GM03348 (cell line): ENCODE measurements around the gene RAB9A.
"Not testable (repeated sequence)": the region's sequence is repeated elsewhere in the genome, so short reads cannot be mapped to it uniquely, and the experiment has no call there.

ENCODE experiments used
- DNase-seq: peaks from one replicate; pipeline ENCODE4 v3.0.0; 2012; ENCODE audit warnings: low spot score

Gene RAB9A

DNA sequence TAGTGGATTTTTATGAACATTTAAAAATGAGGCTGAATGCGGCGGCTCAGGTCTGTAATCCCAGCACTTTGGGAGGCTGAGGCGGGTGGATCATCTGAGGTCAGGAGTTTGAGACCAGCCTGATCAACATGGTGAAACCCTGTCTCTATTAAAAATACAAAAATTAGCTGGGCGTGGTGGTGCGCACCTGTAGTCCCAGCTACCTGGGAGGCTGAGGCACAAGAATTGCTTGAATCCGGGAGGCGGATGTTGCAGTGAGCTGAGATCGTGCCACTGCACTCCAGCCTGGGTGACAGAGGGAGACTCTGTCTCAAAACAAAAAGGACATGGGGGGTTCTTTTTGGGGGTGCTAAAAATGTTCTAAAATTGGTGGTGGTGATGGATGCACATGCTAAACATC lies 19.2 kb upstream of the RAB9A start:
- DNase-seq, result not testable (repeated sequence)

DNA sequence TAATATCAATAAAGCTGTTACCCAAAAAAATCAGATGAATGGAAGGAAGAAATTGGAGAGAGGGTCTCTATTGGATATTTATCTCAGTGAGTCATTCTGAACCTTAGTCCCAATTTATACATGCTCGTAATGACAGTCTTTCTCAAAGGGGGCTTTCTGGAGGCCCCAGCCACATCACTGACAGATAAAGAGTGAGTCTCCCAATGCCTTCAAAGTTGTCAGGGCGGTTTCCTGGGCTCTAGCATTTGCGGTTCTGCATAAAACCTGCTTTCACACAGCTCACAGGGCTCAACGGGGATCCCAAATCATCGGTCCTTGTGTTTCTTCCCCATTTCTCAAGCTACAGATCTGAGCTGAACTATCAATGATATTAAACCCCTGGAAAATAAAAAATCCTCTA lies 18.7 kb upstream of the RAB9A start:
- no peak for DNase-seq

DNA sequence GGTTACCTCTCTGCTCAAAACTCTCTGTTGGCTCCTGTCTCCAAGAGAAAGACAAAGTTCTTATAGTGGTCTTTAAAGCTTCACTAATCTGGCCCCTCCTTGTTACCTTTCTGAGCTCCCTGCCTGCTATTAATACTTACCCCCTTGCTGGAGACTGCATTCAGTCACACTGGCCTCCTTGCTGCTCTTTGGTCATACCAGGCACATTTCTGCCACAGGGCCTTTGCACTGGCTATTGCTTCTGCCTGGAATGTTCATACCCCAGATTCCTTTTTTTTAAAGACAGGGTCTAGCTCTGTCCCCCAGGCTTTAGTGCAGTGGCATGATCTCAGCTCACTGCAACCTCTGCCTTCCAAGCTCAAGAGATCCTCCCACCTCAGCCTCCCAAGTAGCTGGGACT lies 15.9 kb upstream of the RAB9A start:
- DNase-seq, result no peak

DNA sequence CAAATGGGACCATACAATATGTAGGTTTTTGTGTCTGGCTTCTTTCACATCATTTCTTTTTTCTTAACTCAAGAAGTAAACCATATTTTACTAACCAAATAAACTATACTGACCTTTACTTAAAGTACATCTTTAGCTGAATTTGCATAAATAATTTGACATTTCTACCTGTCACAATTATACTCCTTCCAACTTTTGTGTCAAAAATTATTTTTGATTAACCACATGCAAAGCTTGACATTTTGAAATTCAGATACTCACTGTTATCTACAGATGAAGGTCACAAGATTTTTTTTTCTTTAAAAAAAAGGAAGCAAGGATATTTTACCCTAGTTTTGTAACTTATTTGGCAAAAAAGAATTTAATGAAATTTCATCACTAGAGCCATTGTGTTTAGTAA lies 12.0 kb upstream of the RAB9A start:
- no peak for DNase-seq

DNA sequence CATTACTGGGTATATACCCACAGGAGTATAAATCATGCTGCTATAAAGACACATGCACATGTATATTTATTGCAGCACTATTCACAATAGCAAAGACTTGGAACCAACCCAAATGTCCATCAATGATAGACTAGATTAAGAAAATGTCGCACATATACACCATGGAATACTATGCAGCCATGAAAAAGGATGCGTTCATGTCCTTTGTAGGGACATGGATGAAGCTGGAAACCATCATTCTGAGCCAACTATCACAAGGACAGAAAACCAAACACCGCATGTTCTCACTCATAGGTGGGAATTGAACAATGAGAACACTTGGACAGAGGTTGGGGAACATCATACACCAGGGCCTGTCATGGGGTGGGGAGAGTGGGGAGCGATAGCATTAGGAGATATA lies 9.2 kb upstream of the RAB9A start:
- DNase-seq, result not testable (repeated sequence)

DNA sequence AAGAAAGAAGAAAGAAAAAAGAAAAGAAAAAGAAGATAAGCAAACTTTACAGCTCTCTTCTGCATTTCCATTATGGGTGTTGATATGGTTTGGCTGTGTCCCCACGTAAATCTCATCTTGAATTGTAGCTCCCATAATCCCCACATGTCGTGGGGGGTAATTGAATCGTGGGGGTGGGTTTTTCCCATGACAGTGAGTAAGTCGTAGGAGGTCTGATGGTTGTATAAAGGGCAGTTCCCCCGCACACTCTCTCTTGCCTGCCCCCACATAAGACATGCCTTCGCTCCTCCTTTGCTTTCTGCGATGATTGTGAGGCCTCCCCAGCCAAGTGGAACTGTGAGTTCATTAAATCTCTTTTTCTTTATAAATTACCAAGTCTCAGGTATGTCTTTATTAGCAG lies 7.3 kb upstream of the RAB9A start:
- DNase-seq, result no peak

DNA sequence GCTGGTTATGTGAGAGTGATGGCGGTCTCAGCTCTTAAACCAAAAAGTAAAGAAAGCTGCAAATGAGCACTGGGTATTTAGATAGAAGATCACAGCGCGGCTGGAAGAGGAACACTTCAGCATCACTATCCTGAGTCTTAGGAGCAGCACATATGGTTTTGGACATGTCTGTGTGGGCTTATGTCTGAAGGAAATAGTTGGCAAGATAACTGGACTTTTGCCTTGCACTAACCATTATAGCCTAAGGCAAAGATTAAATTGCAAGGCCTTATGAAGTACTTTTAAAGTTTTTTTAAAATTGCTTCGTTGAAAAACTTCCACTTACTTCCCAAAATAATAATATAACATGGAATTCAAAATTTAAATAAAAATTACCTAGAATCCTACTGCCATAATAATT lies 4.6 kb upstream of the RAB9A start:
- DNase-seq, result no peak

DNA sequence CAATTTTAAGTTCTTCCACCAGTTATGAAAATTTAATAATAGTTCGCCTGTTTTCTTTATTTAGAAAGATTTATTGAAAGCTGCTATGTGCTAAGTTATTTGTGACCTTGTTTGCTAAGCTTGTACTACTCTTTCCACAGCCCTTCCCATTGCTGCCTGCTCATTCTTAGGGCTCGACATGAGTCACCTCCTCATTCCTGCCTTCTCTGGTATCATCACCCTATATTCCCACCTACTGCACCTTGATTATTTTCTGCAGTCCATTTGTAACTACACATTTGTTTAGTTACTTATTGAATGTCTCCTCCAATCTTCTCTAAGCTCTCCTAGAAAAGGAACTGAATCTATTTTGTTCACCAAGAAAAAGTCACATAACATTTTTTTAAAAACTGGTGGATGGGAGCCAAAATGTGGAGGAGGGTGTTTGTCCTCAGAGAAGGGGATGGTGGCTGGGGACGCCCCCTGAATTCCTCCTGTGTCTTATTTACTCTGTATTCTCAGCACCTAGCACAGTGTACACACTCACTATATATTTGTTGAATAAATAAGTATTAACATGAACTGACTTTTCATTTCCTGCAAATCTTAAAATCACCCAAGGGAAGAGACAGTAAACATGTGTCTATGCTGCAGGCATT lies 3.7 kb upstream of the RAB9A start:
- DNase-seq, result peak; percentile 10

DNA sequence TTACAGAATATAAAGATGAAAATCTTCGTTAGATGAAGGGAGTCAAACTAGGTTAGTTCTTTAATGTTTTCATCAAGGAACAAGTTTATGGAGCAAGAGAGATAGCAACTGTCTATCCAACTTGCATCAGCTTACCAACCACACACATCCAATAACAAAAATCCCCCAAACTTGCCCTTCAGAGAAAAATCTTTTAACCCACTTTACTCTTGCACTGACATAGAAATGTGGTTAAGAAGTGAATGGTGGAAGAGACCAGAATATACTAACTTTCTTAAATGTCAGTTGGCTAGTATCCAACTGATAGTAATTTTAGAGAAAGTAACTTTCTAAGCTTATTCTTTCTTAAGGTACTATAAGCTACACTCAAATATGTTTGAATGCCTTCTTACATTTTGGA lies 1.7 kb upstream of the RAB9A start:
- no peak for DNase-seq

DNA sequence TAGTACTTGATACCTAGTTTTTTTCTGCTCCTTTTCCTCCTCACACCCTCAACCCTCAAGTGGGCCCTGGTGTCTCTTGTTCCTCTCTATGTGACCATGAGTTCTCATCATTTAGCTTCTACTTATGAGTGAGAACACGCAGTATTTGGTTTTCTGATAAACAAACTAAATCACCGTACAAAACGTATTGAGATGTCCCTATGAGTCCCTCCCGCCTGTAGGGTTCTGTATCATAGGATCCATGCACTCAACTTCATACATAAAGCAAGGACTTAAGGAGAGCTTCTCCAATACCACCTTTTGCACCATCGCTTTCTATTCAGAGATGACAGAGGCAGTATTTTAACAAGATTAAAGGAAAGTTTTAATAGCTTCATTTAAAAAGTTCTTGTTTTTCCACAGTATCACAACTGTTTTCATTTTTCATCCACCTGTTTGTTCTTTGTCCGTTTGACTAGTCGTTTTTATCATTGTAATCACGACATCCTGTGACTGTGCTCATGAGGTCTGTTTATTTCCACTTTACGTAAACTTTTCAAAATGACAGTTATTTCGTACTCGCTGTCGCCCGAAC lies 457 bp upstream of the RAB9A start:
- no peak for DNase-seq

DNA sequence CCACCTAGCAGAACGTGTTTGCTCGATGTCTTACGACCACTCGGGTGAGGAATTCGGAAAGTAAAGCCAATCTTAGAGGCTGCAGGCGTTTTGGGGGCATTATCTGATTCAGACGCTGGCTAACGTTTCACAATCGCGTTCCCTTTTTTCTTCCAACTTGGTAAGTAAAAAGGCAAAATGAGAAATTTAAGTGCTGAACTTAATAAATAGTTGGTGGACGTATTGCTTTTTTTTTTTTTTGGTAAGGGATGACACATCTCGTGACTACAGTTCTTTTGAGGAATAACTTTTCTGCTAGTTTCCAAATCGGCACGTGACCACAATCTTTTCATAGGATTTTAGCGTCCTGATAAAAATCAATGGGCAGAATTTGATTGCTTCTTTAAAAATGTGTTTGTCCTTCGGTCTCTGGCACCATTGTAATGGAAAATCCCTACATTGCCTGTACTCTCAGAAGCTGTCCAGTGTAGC lies 848 bp downstream of the RAB9A start:
- DNase-seq, result peak; percentile 26

DNA sequence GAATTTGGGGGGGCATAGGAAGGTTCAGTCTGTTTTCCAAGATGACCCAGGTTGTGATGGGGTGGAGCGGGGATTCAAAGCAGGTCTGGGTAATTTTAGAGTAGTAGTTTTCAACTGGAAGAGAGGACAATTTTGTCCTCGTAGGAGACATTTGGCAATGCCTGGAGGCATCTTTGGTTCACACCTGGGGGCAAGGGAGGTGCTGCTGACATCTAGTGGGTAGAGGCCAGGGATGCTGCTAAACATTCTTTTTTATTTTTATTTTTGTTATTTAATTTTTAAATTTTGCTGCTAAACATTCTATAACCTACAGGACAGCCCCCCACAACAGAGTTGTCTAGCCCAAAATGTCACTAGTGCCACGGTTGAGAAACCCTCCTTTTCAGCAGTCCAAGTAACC lies 1.9 kb downstream of the RAB9A start:
- DNase-seq, result no peak

DNA sequence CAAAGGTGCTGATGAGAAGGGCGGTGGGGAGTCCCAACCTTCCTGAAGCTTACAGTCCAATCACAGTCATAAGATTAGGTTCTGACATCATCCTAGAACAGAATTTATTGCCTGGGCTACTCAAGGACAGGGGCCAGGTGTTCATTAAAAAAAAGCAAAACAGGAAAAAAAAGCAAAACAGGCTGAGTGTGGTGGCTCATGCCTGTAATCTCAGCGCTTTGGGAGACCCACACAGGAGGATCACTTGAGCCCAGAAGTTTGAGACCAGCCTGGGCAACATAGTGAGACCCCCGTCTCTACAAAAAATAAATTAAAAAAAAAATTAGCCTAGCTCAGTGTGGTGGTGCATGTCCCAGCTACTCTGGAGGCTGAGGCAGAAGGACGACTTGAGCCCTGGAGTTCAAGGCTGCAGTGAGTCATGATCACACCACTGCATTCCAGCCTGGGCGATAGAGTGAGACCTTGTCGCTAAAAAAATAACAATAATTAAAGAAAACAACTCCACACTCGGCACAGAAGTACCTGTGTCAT lies 3.0 kb downstream of the RAB9A start:
- DNase-seq, result no peak

DNA sequence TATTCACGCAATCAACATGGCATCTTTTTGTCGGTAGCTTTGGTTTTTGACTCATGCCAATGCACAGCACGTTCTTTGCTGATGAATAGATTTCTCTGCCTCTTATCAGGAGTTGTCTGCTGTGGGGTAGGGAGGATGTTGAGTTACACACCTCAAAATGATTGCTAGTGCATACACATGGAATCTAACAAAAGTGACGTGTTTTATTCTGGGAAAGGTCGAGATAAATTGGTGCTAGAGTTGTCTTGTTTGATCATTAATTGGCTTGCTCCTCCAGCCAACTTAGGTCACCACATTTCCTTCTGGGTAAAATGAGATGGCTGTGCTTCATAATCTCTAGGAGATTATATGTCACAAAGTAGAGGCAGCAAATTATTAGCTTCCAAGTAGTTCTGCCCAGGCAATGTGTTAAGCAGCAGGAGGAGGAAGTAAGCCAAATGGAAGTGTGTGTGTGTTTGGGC lies 3.9 kb downstream of the RAB9A start:
- no peak for DNase-seq

DNA sequence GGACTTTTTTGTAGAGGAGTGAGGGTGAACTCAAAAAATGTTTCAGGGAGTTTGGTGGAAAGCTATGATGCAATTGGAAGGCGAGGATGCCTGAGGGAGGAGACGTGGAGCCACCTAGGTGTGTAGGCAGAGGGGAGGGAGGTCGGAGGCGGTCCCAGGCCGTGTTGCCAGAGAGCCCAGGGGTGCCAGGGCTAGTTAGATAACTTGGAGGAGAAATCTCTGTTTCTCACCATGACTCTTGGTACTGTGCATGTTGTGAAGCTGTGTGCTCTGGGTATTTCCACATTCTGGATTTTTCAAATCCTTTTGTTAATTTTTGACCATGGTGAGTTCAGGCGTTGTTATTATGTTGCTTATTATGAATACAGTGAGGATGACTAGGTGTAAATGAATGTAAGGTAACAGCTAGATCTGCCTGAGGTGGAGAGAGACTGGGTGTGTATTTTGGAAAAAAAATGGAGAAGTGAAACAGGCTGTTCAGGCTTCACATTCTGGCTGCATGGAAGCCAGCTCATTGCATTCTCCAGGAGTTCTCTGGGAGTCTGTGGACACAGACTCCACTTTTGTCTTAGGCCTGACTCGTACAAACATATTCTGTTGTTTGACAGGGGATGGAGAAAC lies 4.5 kb downstream of the RAB9A start:
- DNase-seq, result no peak

DNA sequence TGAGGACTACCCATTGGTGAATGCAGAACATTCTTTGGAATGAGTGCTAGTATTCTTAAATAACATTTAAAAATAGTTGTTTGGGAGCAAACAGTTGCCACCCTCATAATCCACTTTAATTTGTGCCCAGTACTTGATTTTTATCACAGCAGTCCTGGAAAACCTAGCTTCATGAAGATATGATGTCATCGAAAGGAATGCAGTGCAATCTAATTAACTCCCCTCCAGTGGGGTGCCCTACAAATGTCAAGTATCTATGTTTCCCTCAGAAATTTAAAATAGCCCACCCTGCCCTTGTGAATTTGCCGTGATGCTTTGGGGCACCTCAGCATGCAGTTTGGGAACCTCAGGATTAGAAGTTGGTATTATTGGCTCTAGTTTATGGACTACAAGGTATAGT lies 5.4 kb downstream of the RAB9A start:
- DNase-seq, result no peak

DNA sequence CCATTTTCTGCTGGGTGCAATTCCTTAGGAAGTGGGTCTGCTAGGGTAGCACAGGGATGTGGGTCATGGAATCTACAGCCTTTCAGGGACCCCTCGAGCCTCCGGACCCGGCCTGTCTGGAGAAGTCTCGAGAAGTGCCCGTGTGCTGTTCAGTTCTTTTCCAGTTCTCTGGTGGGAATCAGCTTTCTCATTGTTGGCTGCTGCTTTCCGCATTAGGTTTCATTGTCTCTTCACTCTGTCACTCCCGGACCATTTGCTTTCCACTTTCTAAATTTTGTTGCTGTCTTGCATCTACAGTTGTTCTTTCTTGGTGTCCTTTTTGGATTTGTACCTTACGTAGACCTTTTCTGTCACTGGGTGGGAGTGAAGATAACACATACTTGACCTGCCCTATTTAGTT lies 6.1 kb downstream of the RAB9A start:
- DNase-seq, result no peak

DNA sequence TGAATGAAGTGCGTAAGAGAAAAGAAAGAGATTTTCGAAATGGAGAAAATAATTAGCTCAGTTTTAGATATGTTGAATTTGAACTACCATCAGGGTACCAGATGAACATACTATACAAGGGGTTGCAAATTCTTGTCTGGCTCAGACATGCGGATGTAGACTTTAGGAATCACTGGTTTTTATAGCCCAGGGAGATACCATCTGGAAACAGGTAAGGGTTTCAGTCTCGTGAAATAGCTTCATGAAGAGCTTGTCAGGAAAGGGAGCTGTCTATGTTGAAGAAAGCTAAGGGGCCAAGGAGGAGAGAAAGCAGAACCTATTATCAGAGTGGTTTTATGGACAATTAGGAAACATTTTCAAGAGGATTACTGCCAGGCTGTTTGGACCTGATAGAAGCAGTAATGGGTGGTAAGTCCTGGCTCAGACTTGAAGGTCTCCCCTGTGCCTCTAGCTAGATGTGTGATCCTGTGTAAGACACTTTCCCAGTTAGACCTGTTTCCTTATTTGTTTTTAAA lies 6.7 kb downstream of the RAB9A start:
- no peak for DNase-seq

DNA sequence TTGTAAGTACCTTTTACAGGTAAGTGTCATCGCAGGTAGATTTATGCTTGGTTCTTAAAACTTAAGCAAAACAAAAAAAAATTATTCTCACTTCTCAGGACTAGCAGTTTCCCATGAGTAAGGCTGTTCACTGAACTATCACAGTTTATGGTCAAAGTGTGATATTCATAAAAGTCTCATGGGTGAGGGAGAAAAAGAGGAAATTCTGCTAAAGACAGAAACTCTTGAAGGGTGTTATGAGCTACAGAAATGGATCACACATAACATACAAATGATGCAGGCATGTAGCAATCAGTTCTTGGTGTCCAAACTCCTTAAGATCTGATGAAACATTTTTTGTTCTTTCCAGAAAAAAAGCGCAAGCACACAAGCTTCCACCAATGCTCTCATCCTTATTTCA lies 8.5 kb downstream of the RAB9A start:
- no peak for DNase-seq

DNA sequence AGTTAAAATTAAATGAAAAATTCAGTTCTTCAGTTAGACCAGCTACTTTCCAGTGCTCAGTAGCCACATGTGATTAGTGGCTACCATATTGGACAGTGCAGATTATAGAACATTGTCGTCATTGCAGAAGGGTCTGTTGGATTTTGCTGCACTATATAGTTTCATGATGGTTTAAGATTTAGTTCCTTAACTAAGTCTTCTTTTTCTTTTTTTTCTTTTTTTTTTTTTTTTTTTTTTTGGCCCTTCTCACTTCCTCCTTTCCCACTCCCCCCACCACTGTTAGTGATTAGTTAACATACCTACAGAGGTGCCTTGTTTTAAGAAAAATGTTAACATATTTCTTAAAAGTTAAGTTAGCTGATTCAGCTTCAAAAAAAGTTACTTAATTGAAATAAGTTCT lies 9.0 kb downstream of the RAB9A start:
- no peak for DNase-seq

DNA sequence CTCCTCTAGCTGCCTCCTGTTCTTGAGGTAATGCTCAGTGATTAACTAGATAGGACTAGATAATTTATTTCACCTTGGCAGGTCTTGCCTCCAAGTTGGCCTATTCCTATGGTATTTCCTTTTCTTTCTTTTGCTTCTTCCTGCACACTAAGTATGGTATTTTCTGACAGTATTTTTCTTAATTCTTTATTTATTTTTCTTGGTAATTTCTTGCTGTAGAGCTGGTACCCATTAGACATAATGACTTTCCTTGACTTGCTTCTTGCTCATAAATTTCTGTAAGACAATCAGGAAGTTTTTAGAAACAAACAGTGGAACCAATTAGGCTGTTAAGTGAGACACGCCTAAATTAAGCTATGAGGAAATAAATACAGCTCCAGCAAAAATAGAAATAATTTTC lies 9.5 kb downstream of the RAB9A start:
- no peak for DNase-seq

DNA sequence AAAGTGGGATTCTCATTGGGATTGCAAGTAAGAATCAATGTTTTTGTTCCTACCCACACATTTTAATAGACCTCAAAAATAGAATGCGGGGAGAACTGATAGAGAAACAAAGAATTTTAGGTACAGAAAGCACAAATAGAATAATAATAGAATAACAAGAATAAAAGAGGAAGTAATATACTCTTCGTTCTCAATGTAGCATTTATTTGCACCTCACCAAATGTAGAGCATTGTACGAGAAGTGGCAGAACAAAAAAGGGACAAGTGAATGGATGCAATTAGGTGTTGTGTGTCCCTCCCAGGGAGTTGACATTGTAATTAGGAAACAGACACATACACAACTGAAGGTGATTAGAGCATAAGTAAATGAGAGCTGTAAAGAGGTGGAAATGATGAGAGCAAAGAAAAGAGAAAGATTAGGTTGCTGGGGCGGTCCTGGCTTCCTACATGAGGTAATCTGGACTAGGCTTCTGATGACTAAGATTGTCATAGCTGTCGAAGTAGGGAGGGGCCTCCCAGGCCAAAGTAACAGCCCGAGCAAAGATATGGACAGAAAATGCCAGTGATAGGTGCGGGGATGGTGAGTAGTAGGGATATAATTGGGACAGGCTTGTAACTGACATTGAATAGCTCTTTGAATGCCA lies 10.4 kb downstream of the RAB9A start:
- DNase-seq, result peak; percentile 44

DNA sequence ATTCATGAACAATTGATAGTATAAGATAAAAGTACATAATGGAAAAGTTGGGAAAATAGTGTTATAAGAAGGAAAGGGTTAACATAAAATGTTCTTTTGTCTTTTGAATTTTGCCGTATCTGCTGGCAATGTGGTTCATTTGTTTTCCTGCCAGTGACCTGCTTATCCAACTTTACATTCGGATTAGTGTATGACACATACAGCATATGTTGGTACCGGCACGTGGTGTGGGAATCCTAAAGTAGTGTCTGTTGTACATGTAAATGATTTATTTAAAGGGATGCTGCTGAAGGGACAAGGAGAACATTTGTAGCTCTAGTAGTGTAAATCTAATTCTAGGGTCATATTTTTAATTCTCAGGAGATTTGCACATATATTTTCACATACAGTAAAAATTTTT lies 11.5 kb downstream of the RAB9A start:
- no peak for DNase-seq
